IMR-90 (cell line): ENCODE measurements around the gene ANKRD18B. TPM values are rescaled to one million over a fixed set of nuclear protein-coding genes. Genes with fewer than 3 reads are reported as not detected.
"Not testable (repeated sequence)": the region's sequence is repeated elsewhere in the genome, so short reads cannot be mapped to it uniquely, and the experiment has no call there.

Experiments used
- ATAC-seq: fragments of 200-7000 bp; cut with Tn5 transposase; 2 replicates; pipeline ENCODE4 v1.9.1; 2020; ENCODE audit warnings: low read depth, mild to moderate bottlenecking, moderate library complexity
- BruUV-seq: library from RNA; stranded (reverse); fragments of 400-500 nt; replicated peaks from 2 replicates; lab custom pipeline; 2021; lab: Mats Ljungman, UMichigan
- CTCF ChIA-PET: fragments of 300-600 bp; formaldehyde crosslinking; extraction: SDS; loops from one replicate; lab custom pipeline; 2021; ENCODE audit warnings: antibody characterized with exemption; lab: Yijun Ruan, JAX
- POLR2A ChIA-PET: fragments of 300-600 bp; sonication (Branson Sonifier 250); formaldehyde crosslinking; loops from one replicate; lab custom pipeline; 2022; ENCODE audit warnings: antibody characterized with exemption; ENCODE audit not compliant: unreplicated experiment; lab: Charles Lee
- DNase-seq: peaks from one replicate; pipeline ENCODE4 v3.0.0; 2013
- H2AFZ ChIP-seq: replicated peaks from 2 replicates; pipeline ENCODE3; 2013; ENCODE audit warnings: low read length, mild to moderate bottlenecking; ENCODE audit not compliant: poor library complexity
- H2AK5ac ChIP-seq: 2 replicates; pipeline ENCODE4 v1.6.1; 2013; ENCODE audit warnings: low read depth, low read length, inconsistent platforms
- H2AK9ac ChIP-seq: replicated peaks from 2 replicates; pipeline ENCODE3; 2013; ENCODE audit warnings: mild to moderate bottlenecking, low read depth, low read length, moderate library complexity; ENCODE audit not compliant: poor library complexity
- H2BK120ac ChIP-seq: 2 replicates; pipeline ENCODE4 v1.6.1; 2013; ENCODE audit warnings: low read depth, low read length, inconsistent platforms
- H2BK15ac ChIP-seq: 3 replicates; pipeline ENCODE4 v1.6.1; 2013; ENCODE audit warnings: low read depth, low read length, inconsistent platforms
- H2BK20ac ChIP-seq: 2 replicates; pipeline ENCODE4 v1.6.1; 2013; ENCODE audit warnings: low read depth, mild to moderate bottlenecking, inconsistent platforms, low read length, moderate library complexity
- H2BK5ac ChIP-seq: 2 replicates; pipeline ENCODE4 v1.6.1; 2013; ENCODE audit warnings: mild to moderate bottlenecking, low read depth, low read length, inconsistent platforms; ENCODE audit not compliant: poor library complexity, severe bottlenecking
- H3K14ac ChIP-seq: replicated peaks from 2 replicates; pipeline ENCODE4 v1.6.1; 2013; ENCODE audit warnings: low read depth, low read length, inconsistent platforms
- H3K18ac ChIP-seq: 2 replicates; pipeline ENCODE4 v1.6.1; 2013; ENCODE audit warnings: low read depth, low read length, control low read depth
- H3K23ac ChIP-seq: 2 replicates; pipeline ENCODE4 v1.6.1; 2013; ENCODE audit warnings: low read depth, low read length, inconsistent platforms
- H3K27ac ChIP-seq: 2 replicates; pipeline ENCODE4 v1.5.1; 2013; ENCODE audit warnings: mild to moderate bottlenecking, control low read depth, low read length; ENCODE audit not compliant: insufficient read depth
- H3K27me3 ChIP-seq: 2 replicates; pipeline ENCODE4 v1.6.1; 2013; ENCODE audit warnings: low read length; ENCODE audit not compliant: control insufficient read depth, insufficient read depth
- H3K36me3 ChIP-seq: 2 replicates; pipeline ENCODE4 v1.6.1; 2013; ENCODE audit warnings: low read length, mixed read lengths; ENCODE audit not compliant: control insufficient read depth, insufficient read depth
- H3K4ac ChIP-seq: 2 replicates; pipeline ENCODE4 v1.6.1; 2013; ENCODE audit warnings: low read depth, low read length, inconsistent platforms
- H3K4me1 ChIP-seq: 2 replicates; pipeline ENCODE4 v1.6.1; 2013; ENCODE audit warnings: low read length, mixed read lengths; ENCODE audit not compliant: control insufficient read depth, insufficient read depth
- H3K4me2 ChIP-seq: 2 replicates; pipeline ENCODE4 v1.6.1; 2013; ENCODE audit warnings: low read depth, mild to moderate bottlenecking, control low read depth, low read length, moderate library complexity
- H3K4me3 ChIP-seq: 2 replicates; pipeline ENCODE4 v1.5.1; 2013; ENCODE audit warnings: low read depth, mild to moderate bottlenecking, control low read depth, low read length, moderate library complexity; ENCODE audit not compliant: insufficient read depth
- H3K56ac ChIP-seq: 2 replicates; pipeline ENCODE4 v1.6.1; 2013; ENCODE audit warnings: low read length, inconsistent platforms; ENCODE audit not compliant: insufficient read depth; ENCODE audit errors: extremely low read depth
- H3K79me1 ChIP-seq, 2 experiments: 2 replicates each; pipeline ENCODE4 v1.6.1; 2013; ENCODE audit warnings: low read length in 2 of 2, inconsistent platforms in 1 of 2, low read depth in 1 of 2
- H3K9ac ChIP-seq: 2 replicates; pipeline ENCODE4 v1.6.1; 2013; ENCODE audit warnings: low read depth, low read length, control low read depth
- H3K9me1 ChIP-seq: 2 replicates; pipeline ENCODE4 v1.6.1; 2013; ENCODE audit warnings: low read length, inconsistent platforms; ENCODE audit not compliant: insufficient read depth
- H3K9me3 ChIP-seq: 2 replicates; pipeline ENCODE4 v1.6.1; 2013; ENCODE audit warnings: low read length; ENCODE audit not compliant: control insufficient read depth, insufficient read depth
- H4K20me1 ChIP-seq: 2 replicates; pipeline ENCODE4 v1.6.1; 2013; ENCODE audit warnings: low read length, inconsistent platforms; ENCODE audit not compliant: insufficient read depth
- H4K5ac ChIP-seq: 2 replicates; pipeline ENCODE4 v1.6.1; 2013; ENCODE audit warnings: mild to moderate bottlenecking, low read depth, low read length, control low read depth
- H4K8ac ChIP-seq, 2 experiments: 2 replicates each; pipeline ENCODE4 v1.6.1; 2013; ENCODE audit warnings: low read depth in 2 of 2, low read length in 2 of 2, control low read depth in 1 of 2, inconsistent platforms in 1 of 2
- H4K91ac ChIP-seq: 2 replicates; pipeline ENCODE4 v1.6.1; 2013; ENCODE audit warnings: low read depth, low read length, inconsistent platforms; ENCODE audit not compliant: insufficient read depth
- WGBS, 2 experiments: methylation state at CpG; one replicate each; pipeline versions ENCODE4 v1.1.5 to v1.1.7; 2013; ENCODE audit warnings: missing lambda C conversion rate in 2 of 2; ENCODE audit not compliant: insufficient read length in 1 of 2; ENCODE audit errors: extremely low coverage in 2 of 2; 5-methylcytosine and 5-hydroxymethylcytosine counted together
- dilution Hi-C: fragments of 300-500 bp; cut with HindIII; formaldehyde crosslinking; loops from one replicate; pipeline ENCODE4 v1.14.3; 2018; ENCODE audit warnings: low sequenced_read_pairs; ENCODE audit not compliant: unreplicated experiment
- in situ Hi-C: fragments of 300-500 bp; cut with MboI; formaldehyde crosslinking; loops from 3 replicates; pipeline ENCODE4 v1.14.3; 2019; ENCODE audit warnings: low sequenced_read_pairs, inconsistent platforms, mixed read lengths
- intact Hi-C: fragments of 100-400 bp; cut with micrococcal nuclease; formaldehyde crosslinking; loops from 2 replicates; pipeline ENCODE4 v1.10.0; 2022
- polyA plus RNA-seq, 3 experiments: library from polyadenylated mRNA; depleted of rRNA; stranded (reverse); fragments of >200 nt; gene quantifications; 2 replicates each; pipeline ENCODE4 v1.2.3, GENCODE V29; 2012; ENCODE audit warnings: low replicate concordance in 1 of 3
- total RNA-seq: library from RNA; depleted of rRNA; stranded (reverse); fragments of >200 nt; gene quantifications from 2 replicates; pipeline ENCODE4 v1.2.3, GENCODE V29; 2012

The ANKRD18B gene
- total and polyA plus RNA-seq, 2 of the 4 experiments (the other 2 are of a cell fraction), result 7.1 to 13.4 TPM

- not testable (repeated sequence) for BruUV-seq
These were observed 9.9 kb downstream of the ANKRD18B start for GRCh38 chr9:33533958-33534357.

More at GRCh38 chr9:33533958-33534357, 9.9 kb downstream of the ANKRD18B start:
- H2BK120ac ChIP-seq, H3K27me3 ChIP-seq, H2BK15ac ChIP-seq, in situ Hi-C loops, H3K9me3 ChIP-seq, H3K36me3 ChIP-seq, H3K4ac ChIP-seq, H3K18ac ChIP-seq, dilution Hi-C loops, H4K20me1 ChIP-seq, H2BK20ac ChIP-seq, H3K9me1 ChIP-seq, POLR2A ChIA-PET, H3K23ac ChIP-seq, H2AFZ ChIP-seq, H3K79me1 ChIP-seq, DNase-seq, H4K5ac ChIP-seq, H3K9ac ChIP-seq, H2AK5ac ChIP-seq, ATAC-seq, H3K27ac ChIP-seq, CTCF ChIA-PET, H2AK9ac ChIP-seq, H3K4me2 ChIP-seq, H3K4me1 ChIP-seq, H3K4me3 ChIP-seq, H3K56ac ChIP-seq, intact Hi-C loops, H3K14ac ChIP-seq, H4K8ac ChIP-seq, H2BK5ac ChIP-seq, H4K91ac ChIP-seq: not testable (repeated sequence)
- WGBS, 2 experiments, result no CpG with 5 or more reads among the region's 3 CpGs
